HG03469 (cell line): ENCODE results near the gene KCTD8.

Source experiments
- ATAC-seq: cut with Tn5 transposase; IDR thresholded peaks from one replicate; pipeline ENCODE4 v1.9.1; 2021; ENCODE audit warnings: mild to moderate bottlenecking, moderate library complexity, moderate number of reproducible peaks; ENCODE audit not compliant: unreplicated experiment

Gene KCTD8

DNA sequence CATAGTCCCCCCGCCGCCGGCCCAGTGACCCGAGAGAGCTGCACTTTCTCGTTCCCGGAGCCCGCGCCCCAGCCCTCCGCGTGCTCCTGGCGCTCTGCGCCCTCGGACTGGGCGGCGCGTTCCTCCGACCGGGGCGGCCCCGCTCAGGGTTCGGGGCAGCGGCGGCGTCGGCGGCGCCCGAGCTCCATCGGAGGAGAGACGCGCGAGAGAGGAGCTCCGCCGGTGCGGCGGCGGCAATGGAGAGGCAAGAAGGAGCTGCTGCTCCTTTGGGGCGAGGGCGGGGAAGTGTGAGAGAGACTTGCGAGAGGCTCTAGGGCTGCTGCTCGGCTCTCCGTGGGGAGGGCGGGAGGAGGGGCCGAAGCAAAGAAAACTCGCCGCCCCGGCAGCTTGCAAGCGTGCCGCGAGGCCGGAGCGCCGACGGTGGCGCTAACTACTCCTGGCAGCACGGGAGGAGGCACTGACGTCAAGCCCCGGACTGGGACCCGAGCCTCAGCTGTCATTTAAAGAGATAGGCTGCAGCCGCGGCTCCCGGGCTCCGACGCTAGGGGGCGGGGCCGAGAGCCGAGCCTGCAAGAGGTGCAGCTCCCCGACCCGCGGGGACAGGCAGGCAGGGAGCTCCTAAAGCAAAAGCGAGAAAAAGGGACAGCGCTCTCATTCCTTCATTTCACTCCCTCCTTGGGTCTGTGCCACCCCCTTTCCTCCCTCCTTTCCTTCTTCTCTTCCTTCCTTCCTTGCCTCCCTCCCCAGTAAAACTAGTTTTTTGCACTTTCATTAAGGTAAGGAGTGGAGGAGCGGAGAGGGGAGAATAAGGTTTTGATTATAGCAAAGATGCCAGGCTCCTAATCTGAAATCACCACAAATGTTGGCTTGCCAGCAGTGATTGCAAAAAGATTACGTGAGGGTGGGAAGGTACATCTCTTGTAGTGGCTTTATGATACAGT, at the start of gene KCTD8:
TSS of gene KCTD8 (minus strand) at position 289 of the 941 bp plus-strand sequence.
- ATAC-seq: peak; percentile 98

GRCh38 chr4:44494810-44495701, 46.4 kb upstream of the KCTD8 start:
- no peak for ATAC-seq

- ATAC-seq: no peak
These were observed 45.3 kb upstream of the KCTD8 start for GRCh38 chr4:44493924-44494323.

DNA sequence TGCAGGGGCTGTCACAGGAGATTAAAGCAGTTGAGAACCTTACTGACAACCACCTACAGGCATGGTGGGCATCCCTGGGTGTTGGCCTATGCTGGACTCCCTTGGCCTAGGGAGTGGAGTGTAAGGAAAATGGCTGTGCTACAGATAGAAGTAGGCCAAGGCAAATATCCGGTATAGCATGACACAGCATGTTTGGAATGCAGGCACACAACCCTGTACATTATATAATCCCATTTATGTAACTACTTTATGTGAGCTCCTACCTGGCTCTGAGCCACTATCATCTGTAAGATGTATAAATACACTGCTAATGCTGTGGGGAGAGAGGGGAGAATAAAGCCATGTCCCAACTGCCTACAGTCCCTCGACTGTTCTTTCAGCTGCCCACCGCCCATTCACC, 38.7 kb upstream of the KCTD8 start:
- no peak for ATAC-seq

- no peak for ATAC-seq
These were observed 31.1 kb upstream of the KCTD8 start for GRCh38 chr4:44479731-44480130.

DNA sequence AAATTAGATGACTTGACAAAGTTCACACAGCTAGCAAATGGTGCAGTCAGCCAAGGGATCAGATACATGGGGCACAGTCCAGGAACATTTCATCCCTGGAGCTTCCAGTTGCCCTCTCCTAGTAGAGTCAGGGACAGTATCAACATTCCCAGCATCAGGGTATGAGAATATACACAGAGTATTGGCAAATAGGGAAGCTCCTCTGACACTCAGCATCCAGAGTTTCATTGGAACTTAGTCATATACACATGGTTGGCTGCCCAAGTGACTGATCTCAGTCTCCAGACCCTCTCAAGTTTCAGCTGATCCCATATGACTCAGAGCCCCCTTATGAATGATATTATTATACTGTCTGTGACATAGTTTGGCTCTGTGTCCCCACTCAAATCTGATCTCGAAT, 13.7 kb upstream of the KCTD8 start:
- ATAC-seq: no peak

DNA sequence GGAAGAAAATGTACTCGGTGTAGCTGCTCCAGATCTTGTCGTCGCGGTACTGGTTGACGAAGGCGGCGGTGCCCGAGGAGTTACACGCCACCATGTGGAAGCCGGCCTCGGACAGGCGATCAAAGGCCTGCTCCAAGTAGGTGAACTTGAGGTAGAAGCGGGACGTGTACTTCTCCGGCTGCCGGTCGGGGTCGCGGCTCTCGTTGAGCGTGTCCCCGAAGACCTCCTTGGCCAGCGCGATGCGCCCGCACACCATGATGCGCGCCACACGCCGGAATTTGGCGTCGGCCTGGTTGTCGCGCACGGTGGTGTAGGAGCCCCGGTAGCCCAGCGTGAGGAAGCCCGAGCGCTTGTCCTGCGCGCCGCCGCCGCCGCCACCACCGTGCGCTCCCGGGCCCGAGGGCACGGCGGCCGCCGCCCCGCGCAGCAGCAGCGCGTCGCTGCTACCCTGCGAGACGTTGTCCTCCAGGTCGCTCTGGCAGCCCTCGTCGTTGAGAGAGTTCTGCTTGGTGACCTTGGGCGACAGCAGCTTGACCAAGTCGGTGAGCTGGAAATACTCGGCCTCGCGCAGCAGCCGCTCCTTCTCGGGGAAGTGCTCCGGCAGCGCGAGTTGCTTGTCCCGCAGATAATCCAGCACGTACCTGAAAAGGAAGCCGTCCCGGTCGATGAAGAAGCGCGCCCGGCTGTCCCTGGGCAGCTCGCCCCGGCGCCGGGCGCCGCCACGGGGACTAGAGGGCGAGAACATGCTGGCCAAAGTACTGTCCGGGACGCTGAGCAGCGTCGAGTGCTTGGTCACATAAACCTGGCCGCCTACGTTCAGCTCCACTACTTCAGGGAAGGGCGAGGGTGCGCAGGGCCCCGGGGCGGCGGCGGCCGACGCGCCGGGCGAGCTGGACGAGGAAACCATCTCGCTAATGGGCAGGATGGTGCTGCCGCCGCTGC, 775 bp downstream of the KCTD8 start:
- ATAC-seq: no peak

DNA sequence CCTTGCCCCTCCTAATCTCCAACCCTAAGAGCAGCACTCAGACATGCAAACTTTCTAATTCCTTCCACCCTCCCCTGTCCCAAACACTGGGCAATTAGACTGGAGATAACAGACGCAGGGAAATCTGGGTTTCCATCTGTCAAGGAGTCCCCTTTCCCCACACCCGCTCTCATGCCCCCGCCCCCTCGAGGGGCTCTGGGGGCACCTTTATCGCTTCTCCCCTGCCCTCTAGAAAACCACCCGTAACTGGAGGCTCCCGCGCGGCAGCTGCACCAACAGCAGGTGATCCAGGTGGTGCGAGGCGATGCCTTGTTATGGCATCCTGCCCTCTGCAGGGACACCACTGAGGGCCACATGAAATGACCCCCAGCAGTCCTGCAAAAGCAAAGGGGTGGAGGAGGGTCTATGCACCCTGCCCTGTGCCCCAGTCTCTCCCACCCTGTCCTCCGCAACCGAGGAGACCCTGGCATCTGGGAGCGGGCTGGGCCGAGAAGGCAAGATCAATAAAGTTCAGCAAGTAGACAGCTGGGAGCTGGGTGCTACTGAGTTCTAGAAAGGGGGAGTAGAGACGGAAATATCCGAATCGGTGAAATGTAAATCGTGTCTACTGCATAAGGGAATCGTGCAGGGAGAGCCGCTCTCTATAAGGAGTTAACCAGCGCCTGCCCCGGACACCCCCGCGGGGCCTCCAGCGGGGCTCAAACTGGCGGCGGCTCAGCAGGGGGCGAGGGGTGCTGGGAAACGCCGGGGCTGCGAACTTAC, 1.6 kb downstream of the KCTD8 start:
- no peak for ATAC-seq

DNA sequence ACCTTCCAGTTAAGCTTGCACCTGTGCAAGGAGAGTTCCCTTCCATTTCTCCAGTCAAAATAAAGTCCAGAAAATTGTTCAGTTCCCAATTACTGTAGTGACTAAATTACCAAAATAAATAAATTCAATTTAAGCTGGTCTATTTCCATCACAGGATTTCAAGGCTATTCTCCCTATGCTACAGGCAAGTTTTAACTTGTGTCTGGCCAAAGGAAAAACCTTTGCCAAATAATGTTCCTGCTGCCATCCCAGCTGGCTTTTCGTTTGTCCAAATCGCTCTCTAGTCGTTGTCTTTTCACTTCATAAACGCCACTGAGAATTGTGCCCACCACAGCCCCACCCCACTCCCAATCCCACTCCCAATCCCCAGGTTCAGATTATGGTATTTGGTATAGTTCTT, 2.4 kb downstream of the KCTD8 start:
- ATAC-seq: no peak

DNA sequence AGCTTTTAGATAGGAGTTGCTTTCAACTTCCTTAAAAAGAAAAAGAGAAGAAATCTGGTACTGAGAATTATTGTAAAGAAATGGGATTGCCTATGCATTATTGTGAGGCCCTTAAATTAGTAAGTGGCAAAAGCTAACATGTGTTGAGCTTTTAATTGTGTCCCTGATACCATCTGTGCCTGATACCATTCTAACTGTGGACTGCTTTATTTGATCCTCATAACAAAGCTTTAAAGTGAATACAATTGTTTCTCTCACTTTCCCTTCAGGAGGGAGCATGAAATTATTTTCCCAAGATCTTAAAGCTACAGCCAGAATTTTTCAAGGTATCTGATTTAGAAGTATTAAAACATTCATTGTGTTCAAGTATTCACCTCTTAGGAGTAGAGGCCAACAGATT, 9.9 kb downstream of the KCTD8 start:
- no peak for ATAC-seq

DNA sequence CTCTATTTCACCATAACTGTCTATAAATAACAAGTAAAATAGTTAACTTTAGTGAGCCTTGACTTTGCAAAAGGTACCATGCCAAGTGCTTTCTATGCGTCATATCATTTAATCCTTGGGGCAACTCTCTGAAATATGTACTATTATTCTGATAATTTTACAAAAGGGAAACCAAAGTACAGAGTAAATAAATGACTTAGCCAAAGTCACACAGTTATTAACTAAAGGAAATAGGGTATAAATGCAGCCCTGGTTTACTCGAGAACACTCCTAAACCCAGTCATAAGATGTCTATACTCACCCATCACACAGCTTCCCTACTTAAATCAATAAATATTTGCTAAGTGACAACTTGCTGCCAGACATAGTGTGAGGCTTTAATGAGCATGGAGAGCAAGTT, 14.4 kb downstream of the KCTD8 start:
- no peak for ATAC-seq

DNA sequence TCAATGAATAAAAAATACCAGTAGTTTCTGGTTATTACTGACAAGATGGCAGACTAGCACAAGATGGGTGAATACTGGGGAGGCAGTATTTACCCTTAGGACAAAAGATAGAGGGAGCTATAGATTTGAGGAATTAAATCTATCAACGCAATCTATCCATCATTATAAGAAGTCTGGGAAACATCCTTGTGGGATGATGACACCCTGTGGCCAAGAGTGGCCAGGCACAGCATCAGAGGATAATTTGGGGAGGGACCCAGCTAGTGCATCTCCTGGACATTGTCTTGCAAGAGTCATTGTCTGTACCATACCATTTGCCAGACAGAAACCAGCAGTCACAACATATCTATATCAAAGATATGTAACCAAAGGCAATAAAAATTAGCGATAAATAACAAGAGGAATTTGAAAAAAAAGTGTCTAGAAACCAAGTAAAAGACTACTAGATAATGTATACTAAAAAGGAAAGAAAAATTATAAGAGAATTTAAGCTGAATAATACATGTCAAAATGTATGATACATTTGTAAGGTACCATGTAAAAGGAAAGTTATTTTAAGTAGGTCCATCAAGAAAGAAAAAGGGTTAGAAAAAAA, 22.9 kb downstream of the KCTD8 start:
- no peak for ATAC-seq

DNA sequence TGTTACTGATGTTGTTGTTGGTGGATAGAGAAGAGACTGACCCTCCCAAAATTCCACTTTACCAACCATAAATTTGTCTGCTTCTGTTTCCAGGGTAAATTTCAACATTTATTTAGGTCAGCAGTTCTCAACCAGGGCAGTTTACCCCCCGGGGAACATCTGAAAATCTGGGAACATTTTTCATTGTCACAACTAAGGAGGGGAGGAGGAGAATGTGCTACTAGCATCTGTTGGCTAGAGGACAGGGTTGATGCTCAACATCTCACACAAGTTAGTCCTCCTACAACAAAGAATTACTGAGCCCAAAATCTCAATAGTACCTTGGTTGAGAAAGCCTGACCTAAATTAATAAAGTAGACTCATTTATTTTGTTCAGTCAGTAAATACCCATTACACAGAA, 25.7 kb downstream of the KCTD8 start:
- no peak for ATAC-seq

GRCh38 chr4:44421330-44422065, 27.1 kb downstream of the KCTD8 start:
- ATAC-seq: no peak

DNA sequence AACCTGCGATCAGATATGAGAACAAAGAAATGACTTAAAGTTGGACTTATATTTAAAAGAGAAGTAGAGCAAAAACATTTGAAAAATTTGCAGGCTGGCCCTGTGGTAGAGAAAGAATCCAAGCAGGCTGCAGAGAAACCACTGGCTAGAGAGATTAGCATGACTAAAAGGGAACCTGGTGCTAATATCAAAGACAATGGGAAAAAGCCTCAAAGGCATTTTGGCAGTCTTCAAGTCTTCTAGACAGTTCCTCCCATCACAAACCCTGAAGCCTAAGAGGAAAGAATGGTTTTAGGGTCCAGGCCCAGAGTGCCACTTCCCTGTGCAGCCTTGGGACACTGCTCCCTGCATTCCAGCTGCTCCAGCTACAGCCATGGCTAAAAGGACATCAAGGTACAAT, 33.4 kb downstream of the KCTD8 start:
- no peak for ATAC-seq

DNA sequence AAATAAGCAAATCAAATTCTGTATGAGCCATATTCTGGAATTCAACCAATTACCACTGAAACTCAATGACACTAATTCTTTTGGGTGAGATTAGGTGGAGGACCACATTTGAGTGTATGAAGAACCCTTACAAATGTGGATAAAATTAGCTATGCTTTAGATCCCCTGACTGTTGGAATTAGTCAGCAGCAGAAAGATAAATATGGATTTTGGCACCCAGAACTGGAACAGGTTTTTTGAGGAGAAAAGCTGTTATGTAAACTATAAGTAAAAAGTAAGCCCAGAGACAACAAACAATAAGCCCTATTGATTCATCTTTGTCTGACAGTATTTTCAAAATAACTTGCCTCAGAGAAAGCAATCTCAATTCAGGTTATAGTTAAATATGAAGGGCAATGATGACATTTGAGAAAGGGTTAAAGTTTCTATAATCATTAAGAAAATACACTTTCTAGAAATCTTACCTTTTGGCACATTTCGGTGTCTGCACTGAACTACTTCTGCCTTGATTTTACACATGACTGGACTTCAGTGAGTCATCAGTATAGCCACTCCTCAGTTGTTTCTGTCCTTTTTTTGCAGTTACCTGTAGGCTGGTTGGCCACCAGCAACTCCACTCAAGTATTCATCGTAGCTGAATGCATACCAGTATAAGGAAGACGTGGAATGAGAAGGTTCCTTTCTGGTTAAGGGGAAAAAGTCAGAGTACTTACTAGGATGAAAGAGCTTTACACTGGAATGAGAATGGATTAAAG, 80.0 kb downstream of the KCTD8 start:
- ATAC-seq: no peak

DNA sequence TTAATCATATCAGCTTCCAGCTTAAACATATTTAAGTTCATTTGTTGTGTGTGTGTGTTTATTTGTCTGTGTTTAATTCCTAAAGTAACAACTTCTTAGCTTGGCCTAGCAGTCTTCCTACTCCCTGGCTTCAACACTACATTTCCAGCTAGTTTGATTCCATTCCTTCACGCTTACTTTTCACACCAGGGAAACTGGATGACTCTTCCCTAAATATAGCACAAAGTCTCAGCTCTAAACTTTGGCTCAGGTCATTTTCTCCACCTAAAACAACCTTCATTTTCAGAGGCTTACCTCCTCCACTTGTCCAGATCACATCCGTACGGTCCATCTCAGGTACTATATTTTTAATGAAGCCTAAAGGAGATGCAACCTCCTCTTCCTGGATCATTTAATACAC, 94.4 kb downstream of the KCTD8 start:
- no peak for ATAC-seq

GRCh38 chr4:44351069-44351468, 97.5 kb downstream of the KCTD8 start:
- ATAC-seq: no peak
